HTERT RPE-1 (cell line): ENCODE data around the gene RABL6.

Experiments
- in situ Hi-C: fragments of 300-500 bp; cut with MboI; formaldehyde crosslinking; loops from 4 replicates; pipeline ENCODE4 v1.14.3; 2020; ENCODE audit warnings: low sequenced_read_pairs

RABL6 gene

DNA sequence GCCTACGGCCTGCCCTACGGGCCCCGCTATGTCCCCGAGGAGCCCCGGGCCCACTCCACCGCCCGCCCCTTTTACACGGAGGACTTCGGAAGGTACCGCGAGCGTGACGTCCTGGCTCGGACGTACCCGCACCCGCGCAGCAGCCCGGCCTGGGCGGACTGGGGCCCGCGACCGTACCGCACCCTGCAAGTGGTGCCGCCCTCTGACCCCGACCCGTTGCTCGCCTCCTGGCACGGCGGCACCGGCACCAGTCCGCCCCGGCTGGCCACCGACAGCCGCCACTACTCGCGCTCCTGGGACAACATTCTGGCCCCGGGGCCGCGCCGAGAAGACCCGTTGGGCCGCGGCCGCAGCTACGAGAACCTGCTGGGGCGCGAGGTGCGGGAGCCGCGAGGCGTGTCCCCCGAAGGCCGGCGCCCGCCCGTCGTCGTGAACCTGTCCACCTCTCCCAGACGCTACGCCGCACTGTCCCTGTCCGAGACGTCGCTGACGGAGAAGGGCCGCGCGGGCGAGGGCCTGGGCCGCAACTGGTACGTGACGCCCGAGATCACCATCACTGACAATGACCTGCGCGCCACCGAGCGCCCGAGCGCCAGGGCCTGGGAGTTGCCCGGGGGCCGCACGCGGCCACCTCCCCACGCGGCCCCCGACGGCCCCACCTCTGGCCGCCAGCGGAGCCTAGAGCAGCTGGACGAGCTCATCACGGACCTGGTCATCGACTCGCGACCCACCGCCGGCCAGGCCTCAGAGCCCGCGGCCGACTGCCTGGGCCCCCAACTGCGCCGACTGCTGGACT is 37.9 kb downstream of the RABL6 start:
- in situ Hi-C loops = no loop called here

DNA sequence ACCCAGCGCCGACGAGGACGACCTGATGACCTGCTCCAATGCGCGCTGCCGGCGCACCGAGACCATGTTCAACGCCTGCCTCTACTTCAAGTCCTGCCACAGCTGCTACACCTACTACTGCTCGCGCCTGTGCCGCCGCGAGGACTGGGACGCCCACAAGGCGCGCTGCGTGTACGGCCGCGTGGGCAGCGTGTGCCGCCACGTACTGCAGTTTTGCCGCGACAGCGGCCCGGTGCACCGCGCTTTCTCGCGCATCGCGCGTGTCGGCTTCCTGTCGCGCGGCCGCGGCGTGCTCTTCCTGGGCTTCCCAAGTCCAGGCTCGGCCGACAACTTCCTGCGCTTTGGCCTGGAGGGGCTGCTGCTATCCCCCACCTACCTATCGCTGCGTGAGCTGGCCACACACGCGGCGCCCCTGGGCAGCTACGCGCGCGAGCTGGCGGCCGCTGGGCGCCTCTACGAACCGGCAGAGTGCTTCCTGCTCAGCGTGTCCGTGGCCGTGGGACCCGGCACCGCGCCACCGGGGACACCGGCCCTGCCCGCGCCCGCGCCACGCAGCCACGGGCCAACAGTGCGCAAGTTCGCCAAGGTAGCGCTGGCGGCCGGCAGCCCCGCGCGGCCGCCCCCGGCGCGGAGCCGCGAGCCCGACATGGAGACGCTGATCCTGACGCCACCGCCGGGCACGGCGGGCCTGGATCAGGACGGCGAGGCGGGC is 38.8 kb downstream of the RABL6 start:
- in situ Hi-C loops = no loop called here

DNA sequence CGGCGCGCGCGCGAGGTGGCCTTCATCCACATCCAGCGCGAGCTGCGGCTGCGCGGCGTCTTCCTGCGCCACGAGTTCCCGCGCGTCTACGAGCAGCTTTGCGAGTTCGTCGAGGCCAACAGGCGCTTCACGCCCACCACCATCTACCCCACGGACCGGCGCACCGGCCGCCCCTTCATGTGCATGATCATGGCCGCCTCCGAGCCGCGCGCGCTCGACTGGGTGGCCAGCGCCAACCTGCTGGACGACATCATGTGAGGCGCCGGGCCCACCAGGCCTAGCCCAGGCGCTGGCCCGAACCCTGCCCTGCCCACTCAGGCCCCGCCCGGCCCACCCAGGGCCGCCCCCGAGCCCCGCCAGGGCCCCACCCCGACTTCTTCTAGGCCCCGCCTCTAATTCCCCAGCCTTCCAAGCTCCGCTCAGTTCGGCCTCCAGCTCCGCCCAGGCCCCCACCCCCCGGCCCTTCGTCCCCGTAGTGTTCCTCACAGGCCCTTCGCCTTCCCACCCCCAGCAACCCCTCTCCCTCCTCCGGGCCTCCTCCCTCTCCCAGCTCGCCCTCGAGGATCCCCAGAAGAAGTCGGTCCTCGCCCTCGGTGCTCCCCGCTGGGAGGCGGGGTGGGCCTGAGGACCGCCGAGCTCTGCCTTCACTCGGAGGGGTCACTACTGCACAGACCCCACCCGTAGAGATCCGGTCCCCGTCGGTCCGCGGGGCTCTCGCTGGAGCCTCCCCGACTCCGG is 39.5 kb downstream of the RABL6 start:
- in situ Hi-C loops = no loop called here

DNA sequence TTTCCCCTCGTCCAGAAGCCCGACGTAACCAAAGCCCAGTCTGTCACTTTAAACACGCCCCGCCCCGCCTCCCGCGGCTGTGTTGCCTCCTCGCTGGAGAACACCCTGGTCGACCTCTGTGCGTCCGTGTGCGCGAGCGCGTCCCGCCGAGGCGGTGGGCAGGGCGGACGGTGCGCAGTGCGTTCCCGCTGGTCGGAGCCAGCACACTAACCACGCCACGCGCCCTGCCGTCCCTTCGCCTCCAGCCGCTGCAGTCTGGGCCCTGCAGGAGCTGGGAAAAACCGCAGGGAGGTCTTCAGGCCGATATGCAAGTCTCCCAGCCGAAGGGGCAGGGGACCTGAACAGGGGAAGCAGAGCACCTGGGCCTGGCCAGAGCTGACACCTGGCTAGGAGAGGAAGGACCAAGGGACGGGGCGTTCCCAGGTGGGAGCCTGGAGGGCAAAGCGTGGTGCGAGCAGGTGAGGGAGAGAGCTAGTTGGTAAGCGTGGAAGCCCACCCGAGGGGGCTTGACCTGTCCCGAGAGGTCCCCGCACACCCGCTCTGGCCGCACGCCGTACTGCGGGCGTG is 40.2 kb downstream of the RABL6 start:
- in situ Hi-C loops = no loop called here

DNA sequence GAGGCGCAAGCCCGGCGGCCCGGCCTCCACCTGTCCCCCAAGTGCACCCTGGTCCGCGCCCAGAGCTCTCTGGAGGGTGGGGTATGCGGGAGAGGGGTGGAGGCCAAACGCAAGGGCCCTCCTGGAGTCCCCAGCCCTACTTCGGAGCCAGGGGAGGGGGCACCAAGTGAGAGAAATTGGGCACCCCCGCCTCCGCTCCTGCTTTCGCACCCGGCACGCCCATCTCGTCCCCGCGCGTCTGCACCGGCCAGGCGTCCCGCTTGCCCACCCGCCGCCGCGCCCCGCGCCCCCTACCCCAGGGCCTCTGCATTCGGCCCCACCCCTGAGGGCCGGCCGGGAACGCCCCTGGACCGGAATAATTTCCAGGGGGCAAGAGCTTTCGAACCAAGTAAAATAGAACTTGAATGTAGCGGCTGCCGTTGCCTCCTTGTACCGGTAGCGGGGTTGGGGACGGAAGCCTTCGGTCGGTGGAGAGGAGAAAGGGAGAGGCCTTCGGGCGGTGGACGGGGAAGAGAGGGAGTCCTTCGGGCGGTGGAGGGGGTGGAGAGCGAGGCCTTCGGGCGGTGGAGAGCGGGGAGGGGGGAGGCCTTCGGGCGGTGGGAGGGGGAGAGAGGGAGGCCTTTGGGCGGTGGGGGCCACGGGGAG is 40.8 kb downstream of the RABL6 start:
- in situ Hi-C loops = no loop called here

DNA sequence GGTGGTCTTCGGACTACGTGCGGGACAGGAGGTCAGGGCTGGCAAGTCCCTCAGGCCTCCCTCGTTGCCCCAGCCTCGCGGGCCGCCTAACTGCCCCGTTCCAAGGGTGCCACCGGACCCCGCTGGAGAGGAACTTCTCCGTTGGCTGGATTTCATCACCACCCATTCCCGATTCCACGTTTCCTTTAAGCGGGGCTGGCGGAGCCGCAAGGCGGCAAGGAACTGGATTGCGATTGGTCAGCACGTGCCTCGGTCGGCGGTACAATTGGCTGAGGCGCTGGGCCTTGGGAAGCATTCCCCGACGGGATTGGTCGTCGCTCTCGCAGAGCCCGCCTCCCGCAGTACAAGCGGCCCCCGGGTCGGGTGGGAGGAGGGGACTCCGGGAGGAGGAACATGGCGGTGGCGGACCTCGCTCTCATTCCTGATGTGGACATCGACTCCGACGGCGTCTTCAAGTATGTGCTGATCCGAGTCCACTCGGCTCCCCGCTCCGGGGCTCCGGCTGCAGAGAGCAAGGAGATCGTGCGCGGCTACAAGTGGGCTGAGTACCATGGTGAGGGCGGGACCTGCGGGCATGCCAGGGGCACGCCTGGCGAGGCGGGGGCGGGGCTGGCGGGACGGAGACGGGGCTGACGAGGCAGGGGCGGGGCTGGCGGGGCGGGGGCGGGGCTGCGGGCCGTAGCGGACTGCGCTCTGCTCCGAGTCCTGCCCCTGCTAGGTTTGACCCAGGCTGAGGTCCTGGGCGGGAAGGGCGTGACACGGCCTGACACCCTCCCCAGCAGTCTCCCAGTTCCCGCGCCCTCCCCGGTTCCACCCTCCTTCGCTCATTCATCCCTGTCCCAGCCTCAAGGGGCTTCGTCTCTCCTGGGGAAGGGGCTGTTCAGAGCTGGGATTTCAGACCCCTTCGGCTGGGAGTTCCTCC is 41.6 kb downstream of the RABL6 start, which contains the start of gene PHPT1:
Gene PHPT1 (plus strand): TSS at position 372 of the 922 bp plus-strand sequence. CDS start 22 bp downstream, at position 394.
- in situ Hi-C loops = no loop called here

DNA sequence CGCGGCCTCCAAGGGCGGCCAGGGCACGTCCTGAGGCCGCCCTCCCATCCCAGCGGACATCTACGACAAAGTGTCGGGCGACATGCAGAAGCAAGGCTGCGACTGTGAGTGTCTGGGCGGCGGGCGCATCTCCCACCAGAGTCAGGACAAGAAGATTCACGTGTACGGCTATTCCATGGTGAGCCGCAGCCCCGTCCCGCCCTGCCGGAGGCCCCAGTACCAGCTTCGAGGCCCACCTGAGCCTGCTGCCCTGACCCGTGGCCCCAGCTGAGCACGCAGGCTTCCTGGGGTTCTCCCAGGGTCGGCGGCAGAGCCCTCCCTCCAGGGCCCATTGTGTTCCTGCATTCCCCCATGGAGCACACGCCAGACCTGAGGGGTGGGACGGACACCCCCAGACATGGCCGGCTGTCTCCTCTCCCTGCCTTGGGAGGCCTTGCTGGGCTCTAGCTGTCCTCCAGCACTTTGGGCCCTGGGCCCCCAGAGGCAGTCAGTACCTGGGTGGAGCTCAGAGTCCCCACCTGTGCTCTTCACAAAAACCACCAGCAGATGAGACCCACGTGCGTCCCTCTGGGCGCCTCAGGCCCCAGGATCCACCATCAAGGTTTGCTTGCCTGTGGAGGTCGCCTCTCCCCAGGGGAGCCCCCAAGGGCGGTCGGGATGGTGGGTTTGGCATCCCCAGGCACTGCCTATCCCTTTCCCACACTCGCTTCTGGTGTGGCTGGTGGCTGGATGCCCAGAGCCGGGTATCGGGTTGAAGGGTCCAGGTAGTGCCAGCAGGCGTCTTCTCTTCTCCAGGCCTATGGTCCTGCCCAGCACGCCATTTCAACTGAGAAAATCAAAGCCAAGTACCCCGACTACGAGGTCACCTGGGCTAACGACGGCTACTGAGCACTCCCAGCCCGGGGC is 42.5 kb downstream of the RABL6 start:
- in situ Hi-C loops = no loop called here

DNA sequence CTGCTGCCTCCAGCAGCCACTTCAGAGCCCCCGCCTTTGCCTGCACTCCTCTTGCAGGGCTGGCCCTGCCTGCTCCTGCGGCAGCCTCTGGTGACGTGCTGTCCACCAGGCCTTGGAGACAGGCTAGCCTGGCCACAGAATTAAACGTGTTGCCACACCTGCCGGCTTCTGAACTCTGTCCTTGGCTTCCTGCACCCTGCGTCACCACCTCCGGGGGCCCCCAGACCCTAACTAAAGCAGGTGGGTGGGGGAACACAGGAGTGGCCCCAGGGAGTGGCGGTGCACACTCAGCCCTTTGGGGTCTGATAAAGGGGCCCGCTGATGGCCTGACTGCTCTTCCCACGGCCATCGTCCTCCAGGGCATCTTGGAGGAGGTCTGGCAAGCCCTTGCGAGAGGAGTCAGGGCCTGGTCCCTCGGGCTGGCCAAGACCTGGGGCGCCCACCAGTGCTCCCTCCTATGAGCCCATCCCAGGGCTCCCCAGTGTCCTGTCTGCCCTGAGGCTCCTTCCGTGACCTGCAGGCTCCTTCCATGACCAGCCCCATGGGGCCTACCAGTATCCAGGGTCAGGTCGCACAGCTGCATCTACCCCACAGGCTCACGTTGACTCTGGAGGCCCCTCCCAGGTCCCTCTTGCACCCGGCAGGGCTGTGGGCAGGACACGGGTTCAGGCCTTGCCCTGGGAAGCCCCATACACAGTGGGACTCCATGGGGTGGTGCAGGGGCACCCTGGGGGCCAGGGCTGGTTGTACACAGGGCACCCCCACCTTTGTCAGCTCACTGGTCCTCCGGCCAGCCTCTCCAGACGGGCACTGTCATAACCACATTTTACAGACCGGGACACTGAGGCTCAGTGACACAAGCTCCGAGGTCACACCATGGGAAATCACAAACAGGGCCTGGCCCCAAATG is 43.4 kb downstream of the RABL6 start:
- in situ Hi-C loops = no loop called here

DNA sequence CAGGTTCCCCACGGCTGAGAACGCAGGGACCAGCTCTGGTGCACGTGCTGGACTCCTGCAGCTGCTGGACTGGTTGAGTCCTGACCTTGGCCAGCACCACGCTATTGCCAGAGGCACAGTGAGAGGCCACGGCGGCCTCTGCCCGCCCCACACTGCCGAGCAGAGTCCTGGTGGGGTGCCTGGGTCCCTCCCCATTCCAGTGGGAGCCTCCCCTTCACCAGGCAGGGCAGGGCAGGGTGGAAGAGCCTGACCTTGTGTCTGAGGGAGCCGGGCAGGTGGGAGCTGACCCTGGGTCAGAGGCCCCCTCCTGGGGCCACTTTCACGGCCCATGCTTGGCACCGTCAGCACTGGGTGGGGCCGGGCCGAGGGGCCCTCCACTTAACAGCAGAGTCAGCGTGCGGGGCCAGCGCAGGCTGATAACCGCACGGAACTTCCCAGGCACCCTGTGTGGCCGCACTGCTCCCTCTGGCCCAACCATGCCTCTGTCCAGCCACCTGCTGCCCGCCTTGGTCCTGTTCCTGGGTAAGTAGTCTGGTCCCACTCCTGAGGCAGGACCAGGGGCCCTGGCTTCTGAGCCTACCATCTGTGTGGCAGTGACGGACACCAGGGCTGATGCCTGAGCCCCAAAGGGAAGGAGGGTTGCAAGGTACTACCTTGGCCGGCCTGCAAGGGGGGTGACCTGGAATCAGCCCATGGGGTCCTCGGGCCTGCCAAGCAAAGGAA is 44.4 kb downstream of the RABL6 start, which contains the start of gene MAMDC4:
Gene MAMDC4 (plus strand): TSS at position 406 of the 723 bp plus-strand sequence. CDS start 71 bp downstream, at position 477.
- in situ Hi-C loops = no loop called here

DNA sequence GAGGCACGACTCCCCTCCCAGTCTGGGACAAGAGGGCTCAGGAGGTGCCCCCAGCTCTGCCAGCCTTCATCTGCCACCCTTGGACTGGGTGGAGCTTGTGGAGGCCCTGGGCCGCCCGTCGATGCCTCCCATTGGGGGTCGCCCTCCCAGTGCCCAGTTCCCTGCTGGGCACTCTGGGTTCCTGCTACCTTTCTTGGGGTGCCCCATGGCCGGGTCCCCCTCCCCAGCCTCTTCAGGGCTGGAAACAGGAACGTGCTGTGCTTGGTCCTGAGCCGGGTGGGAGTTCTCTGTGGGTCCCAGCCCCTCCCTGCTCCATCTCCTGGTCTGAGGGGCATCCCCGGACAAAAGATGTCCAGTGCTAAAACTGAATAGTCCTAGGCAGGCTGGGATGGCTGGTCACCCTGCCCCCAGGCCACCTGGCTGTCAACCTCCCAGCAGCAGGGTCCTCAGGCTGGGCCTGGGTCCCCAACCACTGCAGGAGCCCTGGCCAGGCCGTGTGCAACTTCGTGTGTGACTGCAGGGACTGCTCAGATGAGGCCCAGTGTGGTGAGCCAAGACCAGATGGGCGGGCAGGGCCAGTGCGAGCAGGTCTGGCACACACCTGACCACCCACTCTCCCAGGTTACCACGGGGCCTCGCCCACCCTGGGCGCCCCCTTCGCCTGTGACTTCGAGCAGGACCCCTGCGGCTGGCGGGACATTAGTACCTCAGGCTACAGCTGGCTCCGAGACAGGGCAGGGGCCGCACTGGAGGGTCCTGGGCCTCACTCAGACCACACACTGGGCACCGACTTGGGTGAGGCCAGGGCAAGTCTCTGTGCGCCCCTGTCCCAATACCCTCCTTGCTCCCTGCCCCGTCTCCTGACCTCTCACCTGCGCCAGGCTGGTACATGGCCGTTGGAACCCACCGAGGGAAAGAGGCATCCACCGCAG is 45.2 kb downstream of the RABL6 start:
- in situ Hi-C loops = no loop called here

DNA sequence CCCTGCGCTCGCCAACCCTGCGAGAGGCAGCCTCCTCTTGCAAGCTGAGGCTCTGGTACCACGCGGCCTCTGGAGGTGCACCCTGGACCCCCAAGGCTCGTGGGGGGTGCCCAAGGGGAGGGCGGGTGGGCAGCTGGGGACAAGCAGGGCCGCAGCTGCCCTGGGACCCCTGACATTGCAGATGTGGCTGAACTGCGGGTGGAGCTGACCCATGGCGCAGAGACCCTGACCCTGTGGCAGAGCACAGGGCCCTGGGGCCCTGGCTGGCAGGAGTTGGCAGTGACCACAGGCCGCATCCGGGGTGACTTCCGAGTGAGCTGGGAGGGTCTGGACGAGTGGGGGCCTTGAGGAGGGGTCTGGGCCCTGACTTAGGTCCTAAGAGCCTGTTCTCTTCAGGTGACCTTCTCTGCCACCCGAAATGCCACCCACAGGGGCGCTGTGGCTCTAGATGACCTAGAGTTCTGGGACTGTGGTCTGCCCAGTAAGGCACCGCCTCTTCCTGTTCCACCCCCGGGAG is 45.9 kb downstream of the RABL6 start:
- in situ Hi-C loops = no loop called here

DNA sequence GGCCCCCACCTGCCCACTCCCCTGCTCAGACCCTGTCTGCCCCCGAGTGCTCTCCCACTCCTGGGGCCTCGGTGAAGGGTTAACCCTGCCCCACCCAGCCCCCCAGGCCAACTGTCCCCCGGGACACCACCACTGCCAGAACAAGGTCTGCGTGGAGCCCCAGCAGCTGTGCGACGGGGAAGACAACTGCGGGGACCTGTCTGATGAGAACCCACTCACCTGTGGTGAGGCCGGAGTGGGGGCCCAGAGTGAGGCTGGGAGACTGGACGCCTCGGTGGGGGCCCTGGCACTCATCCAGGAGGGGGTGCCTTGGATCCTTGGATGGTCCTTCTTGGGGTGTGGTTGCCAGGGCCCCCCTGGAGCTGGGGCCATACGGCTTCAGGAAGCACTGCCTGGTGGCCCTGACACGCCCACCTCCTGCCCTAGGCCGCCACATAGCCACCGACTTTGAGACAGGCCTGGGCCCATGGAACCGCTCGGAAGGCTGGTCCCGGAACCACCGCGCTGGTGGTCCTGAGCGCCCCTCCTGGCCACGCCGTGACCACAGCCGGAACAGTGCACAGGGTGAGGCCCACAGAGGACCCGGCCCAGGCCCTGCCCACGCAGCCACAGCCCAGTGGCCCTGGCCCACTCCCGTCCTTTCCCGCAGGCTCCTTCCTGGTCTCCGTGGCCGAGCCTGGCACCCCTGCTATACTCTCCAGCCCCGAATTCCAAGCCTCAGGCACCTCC is 46.5 kb downstream of the RABL6 start:
- in situ Hi-C loops = no loop called here

DNA sequence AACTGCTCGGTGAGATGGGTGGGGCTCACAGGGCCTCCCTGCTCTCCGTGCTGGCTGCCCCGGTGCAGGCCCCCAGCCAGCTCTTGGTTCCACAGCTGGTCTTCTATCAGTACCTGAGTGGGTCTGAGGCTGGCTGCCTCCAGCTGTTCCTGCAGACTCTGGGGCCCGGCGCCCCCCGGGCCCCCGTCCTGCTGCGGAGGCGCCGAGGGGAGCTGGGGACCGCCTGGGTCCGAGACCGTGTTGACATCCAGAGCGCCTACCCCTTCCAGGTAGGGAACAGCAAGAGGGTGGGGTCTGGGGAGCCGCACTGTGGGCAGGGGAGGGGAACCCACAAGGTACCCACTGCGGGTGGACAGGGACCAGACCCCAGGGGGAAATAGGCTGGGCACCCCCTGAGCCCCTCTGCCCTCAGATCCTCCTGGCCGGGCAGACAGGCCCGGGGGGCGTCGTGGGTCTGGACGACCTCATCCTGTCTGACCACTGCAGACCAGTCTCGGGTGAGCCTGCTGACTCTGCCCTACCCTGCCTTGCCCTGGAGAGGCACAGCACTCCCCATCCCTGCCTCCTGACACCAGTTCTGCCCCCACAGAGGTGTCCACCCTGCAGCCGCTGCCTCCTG is 47.2 kb downstream of the RABL6 start:
- in situ Hi-C loops = no loop called here

DNA sequence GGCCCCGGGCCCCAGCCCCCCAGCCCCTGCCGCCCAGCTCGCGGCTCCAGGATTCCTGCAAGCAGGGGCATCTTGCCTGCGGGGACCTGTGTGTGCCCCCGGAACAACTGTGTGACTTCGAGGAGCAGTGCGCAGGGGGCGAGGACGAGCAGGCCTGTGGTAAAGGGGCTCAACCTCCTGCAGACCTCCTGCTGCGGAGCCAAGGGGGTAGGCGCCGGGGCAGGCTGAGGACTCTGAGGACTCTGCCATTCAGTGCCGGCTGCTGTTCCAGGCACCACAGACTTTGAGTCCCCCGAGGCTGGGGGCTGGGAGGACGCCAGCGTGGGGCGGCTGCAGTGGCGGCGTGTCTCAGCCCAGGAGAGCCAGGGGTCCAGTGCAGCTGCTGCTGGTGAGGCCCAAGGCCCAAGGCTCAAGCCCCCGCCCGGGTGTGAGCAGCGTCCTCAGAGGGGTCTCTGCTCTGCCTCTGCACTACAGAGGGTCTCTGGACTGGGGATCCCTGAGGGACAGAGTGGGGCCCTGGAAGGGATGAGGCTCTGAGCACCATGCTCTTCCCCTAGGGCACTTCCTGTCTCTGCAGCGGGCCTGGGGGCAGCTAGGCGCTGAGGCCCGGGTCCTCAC is 47.8 kb downstream of the RABL6 start:
- in situ Hi-C loops = no loop called here
